SIG-M5 treated with dmso at 0.1 percent for 504 hours (cell line): ENCODE measurements around the gene C3orf52.
A peak's percentile ranks its signal among the peaks of the same experiment; 100 is the strongest.
"Not testable (repeated sequence)": the region's sequence is repeated elsewhere in the genome, so short reads cannot be mapped to it uniquely, and the experiment has no call there.

Experiments
- DNase-seq: peaks from one replicate; lab custom pipeline; 2025; ENCODE audit not compliant: unreplicated experiment; lab: John Stamatoyannopoulos, UW

The C3orf52 gene, protein sequence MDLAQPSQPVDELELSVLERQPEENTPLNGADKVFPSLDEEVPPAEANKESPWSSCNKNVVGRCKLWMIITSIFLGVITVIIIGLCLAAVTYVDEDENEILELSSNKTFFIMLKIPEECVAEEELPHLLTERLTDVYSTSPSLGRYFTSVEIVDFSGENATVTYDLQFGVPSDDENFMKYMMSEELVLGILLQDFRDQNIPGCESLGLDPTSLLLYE

DNA sequence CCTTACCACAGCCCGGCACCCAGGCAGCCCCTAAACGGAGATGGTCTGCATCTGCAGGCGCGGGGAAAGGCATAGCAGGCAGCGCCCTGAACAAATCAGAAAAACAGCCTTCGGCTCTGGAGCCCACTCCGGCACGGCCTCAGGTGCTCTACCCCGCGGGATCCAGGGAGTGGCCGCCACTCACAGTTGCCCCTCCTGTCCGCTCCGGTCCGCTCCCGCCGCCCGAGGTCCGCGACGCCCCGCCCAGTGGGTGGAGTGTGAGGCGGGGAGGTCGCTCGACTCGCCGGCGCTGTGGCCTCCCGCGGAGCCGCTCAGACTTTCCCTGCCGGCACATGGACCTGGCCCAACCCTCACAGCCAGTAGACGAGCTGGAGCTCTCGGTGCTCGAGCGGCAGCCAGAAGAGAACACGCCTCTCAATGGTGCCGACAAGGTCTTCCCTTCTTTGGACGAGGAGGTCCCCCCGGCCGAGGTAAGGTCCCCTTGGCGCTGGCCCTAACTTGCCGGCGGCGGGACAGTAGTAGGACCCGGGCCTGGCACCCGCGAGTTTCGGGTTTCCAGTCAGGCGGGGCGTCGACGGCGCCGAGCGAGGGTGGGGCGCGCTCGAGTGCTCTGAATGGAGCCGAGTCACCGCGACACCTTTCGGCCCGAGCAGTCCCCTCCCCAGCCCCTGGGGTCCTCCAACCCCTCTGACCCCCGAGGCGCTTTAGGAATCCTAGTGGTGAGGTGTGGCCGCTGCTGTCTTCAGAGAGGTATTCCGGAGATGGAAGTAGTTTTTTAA is at the start of gene C3orf52:
C3orf52 (plus strand) TSS at position 314 of the 779 bp plus-strand sequence; CDS start at position 333, 19 bp downstream.
- DNase-seq: peak; percentile 29

DNA sequence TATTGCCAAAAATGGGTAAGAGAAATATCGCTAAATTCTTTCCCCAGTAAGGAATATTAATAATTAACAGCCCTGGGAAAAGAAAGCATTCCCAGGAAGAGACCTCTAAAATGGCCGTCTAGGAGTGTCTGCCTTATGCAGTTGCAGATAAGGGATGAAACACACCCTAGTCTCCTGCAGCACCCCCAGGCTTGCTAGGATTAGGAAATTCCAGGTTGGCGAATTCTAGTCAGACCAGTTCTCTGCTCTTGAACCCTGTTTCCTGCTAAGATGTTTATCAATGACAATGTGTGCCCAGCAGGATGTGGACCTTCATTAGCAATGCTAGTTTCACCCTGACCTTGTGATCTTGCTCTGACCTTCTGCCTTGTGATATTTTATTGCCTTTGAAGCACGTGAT is 49.0 kb upstream of the C3orf52 start:
- not testable (repeated sequence) for DNase-seq

DNA sequence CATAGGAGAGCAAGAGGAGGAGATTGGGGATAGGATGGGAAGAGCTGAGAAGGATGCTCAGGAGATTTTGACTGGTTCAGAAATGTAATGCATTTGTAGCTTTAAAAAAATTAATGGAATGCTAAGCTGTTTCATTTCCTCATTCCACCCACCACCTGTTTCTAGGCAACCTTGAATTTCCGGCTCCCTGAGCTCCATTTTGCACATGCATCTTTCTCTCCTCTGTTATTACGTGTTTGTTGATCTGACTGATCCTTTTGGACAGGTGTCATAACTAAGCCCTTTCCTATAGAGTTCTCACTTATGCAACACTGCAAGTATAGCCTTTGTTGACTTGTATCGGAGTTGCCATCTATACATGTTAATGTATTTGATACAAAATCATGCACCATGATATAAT is 47.3 kb upstream of the C3orf52 start:
- no peak for DNase-seq

DNA sequence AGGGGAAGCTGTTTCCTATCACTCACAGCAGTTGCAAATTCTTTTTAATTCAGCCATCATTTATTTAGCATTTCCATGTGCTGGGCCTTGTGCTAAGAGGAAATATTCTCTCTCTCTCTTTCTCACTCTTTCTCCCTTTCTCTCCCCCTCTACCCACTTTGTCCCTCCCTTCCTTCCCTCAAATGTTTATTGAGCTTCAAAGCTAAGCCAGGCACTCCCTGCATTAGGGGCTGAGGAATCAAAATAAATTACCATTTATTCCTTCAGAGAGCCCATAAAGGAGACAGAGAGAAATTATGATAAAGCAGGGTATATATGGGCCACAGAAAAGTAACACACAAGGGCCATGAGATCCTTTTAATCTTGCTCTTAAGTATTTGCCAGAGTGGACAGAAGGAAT is 44.9 kb upstream of the C3orf52 start:
- DNase-seq: no peak

DNA sequence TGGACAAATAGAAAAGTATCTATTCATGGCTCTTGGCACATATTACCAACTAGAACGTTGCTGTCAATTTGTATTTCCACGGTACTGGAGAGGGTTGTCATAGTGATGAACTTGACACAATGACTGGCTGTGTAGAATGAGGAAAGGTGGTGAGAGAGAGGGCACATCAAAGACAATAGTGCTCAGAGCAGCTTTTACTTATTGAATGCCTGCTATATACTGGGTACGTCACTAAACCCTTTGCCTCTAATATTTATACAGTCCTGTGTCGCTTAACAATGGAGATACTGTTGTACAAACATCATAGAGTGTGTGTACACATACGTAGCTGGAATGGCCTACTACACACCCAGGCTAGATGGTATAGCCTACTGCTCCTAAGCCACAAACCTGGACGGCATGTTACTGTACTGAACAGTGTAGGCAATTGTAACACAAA is 43.3 kb upstream of the C3orf52 start:
- no peak for DNase-seq

DNA sequence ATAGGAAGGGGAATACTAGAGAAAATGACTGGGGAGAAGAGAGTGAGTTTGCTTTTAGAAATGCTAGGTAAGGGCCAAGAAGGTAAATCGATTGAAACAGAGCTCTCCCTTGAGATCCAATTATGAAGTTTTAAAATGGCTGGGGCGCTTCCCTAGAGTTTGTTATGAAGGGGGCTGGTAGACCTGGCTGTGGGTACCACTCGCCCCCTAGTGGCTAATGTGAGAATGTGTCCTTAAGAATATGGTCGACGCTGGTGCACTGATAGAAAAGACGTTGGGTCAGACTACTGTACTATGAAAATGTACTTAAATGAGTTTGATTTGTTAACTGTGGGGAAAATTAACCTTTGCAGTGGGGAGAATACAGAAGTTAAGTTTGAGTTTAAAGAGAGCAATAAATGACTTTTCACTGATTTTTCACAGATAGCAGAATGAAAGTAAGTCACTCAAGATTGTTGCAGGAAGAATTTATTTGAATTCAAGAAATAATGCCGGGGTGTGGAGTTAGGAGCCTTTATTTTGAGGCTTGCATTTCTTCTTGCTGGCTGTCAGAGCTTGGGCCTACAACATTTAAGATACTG is 42.5 kb upstream of the C3orf52 start:
- DNase-seq: peak; percentile 84

DNA sequence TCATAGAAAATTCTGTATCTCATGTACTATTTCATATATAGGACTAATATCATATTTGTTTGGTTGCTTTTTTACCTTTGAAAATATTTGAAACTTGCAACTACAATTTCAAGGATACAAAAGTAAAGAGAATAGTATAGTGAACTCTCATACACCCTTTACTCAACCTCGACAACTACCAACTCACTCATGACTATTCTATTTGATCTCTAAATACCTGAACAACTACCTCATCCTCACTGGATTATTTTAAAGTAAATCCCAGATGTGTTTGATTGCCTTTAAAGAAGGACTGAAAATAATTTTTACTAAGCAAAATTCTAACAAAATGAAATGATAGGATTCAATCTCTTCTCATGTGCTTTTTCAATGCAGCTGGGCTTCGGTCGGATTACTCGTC is 39.6 kb upstream of the C3orf52 start:
- DNase-seq: no peak

DNA sequence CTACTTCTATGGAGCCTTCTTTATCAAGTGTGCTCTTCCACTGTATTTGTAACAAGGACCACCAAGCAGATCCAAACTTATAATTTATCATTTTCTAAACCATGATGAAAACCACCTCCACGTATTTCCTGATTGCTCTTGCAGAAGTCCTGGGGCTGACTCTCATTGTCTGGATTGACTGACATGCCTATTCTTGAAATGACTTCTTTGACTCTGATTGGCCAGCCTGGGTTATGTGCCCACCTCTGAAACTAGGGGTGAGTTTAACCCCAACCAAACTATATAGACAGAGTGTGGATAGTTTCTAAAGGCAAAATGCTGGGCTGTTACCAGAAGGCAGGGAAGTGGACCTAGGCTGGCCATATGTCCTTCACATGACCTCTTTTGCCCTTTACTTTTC is 38.9 kb upstream of the C3orf52 start:
- no peak for DNase-seq

DNA sequence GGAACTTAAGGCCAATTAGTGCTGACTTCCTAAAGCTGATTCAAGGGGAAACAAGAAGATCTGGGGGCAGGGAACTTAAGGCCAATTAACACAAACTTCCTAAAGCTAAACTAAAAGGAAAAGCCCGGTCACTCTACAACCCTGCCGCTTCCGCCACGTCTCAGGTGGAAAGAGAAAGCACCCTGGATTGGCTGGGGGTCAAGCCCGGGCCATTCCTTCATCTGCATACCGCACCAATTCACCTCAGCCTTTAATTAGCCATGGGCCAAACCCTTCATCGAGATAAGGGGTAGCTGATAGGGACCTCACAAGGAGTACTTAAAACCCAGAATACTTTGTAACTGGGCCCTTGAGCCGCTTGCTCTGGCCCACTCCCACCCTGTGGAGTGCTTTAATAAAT is 37.3 kb upstream of the C3orf52 start:
- DNase-seq: no peak

DNA sequence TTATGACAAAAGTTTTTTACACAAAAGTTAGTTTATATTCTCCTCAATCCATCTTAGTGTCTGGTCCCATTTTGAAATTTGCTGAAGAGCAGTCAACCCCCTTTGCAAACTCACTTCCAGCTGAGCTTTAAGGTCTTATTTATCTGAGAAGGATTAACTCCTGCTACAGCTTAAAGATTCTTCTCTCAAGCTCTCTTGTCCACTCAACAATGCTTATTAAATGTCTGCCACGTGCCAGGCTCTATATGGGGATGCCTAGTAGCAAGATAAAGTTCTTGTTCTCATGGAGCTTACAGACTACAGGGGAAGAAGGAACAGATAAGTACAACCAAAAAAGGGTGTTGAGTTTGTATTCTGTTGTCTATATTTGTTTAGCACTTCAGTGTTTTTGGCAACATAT is 33.0 kb upstream of the C3orf52 start:
- DNase-seq: no peak

DNA sequence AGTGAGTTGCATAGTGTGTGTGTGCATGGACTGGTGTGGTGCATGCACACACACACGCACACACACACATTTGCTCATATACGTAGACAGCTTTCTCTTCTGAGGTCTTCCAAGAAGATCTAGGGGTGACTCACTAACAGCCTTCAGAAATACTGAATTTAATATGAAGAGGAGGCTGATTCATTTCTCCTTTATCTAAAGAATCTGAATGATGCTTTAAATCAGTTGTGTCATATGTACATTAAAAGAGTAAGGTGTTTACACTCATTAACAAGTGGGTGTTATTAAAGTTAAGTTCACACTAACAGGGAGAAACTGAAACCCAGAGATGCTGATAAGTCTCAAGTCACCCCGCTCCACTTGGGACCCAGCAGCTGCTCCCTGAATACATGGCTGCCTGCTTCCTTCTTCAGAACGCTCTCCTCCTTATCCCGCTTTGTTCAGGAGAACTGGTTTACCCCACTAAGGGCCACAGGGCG is 29.7 kb upstream of the C3orf52 start:
- DNase-seq: no peak

DNA sequence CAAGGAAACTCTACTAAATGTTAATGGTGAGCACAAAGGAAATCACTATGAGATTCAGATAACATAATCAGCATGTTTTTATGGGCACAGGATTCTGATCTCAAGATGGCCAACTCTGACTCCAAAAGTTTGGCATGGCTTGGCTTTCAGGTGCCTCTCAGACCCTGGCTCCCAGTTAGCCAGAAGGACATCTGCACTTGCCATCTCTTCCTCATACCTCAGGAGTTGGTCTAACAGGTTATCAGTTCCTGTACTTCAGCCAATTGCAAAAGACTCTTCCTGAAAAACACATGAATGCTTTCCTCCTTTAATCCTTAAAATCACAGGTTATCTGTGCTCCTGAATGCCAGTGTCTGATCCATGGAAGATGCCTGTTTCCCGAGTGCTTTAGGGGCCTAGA is 26.7 kb upstream of the C3orf52 start:
- no peak for DNase-seq

DNA sequence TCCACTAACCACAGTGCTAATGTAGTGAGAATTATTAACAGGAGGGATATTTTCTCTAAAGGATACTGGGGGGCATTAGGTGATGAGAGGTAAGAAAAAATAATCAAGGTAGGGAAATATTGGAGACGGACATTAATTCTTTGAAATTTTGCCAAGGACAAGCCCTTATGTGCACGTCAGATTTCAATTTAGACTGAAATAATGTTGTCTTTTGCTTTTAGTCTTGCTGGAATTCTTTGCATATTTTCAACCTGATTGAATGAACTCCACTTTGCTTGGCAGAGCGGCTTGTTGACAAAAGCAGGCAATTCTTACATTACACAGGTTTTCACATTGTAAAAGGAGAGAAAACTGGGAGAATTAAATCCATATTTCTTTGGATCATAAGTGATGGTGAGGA is 25.0 kb upstream of the C3orf52 start:
- no peak for DNase-seq

DNA sequence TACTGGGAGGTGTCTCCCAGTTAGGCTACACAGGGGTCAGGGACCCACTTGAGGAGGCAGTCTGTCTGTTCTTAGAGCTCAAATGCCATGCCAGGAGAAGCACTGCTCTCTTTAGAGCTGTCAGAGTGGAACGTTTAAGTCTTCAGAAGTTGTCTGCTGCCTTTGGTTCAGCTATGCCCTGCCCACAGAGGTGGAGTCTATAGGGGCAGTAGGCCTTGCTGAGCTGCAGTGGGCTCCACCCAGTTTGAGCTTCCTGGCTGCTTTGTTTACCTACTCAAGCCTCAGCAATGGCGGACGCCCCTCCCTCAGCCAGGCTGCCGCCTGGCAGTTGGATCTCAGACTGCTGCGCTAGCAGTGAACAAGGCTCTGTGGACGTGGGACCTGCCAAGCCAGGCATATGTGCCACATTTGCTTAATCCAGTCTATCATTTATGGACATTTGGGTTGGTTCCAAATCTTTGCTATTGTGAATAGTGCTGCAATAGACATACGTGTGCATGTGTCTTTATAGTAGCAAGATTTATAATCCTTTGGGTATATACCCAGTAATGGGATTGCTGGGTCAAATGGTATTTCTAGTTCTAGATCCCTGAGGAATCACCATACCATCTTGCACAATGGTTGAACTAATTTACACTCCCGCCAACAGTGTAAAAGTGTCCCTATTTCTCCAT is 13.7 kb upstream of the C3orf52 start:
- DNase-seq: not testable (repeated sequence)

DNA sequence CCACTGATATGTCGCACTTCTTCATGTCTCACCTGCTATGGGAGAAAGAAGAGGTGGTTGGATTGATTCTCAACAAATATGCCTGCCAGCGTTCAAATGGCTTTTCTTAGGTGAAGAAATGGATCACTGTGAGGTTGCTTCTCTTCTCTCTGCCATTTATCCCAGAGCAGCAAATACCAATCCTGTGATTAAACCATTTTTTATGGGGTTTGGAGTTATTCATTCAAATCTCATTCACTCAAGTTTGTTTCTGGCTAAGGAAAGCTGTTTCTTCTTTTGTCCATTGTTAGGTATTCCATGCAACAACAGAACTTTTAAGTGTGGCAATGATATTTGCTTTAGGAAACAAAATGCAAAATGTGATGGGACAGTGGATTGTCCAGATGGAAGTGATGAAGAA is 12.2 kb upstream of the C3orf52 start:
- DNase-seq: no peak

DNA sequence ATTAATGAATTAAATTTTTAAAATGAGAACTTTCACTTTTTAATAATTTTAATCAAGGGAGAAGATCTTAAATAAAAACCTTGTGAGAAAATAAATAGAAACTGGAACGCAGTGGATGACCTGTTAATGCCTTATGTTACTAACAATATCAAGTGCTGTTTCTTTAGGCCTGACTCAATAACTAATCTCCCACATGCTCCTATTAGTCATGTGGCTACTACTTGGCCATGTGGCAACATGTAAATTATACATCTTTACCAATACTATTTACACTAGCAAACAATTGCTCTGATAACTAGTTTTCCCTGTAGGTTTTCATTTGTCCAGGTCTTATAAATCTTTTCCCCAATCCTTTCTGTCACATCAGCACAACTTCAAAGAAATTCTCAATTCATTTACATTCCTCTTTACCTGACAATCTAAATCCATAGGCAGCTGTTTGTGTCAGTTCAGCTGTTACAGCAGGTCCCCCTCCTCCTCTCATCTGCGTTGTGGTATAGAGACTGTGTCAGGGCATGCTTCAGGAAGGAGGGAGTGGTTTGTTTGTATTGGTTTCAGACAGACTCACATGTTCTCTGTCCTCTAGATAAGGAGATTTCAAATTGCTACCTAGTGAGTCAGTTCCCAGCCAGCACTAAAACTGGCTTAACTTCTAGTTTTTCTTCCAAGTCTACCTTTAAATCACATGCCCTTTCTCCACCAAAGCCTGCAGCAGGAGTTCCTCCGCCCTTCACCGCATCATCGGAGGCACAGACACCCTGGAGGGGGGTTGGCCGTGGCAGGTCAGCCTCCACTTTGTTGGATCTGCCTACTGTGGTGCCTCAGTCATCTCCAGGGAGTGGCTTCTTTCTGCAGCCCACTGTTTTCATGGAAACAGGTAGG is 11.3 kb upstream of the C3orf52 start:
- peak; percentile 76 for DNase-seq

DNA sequence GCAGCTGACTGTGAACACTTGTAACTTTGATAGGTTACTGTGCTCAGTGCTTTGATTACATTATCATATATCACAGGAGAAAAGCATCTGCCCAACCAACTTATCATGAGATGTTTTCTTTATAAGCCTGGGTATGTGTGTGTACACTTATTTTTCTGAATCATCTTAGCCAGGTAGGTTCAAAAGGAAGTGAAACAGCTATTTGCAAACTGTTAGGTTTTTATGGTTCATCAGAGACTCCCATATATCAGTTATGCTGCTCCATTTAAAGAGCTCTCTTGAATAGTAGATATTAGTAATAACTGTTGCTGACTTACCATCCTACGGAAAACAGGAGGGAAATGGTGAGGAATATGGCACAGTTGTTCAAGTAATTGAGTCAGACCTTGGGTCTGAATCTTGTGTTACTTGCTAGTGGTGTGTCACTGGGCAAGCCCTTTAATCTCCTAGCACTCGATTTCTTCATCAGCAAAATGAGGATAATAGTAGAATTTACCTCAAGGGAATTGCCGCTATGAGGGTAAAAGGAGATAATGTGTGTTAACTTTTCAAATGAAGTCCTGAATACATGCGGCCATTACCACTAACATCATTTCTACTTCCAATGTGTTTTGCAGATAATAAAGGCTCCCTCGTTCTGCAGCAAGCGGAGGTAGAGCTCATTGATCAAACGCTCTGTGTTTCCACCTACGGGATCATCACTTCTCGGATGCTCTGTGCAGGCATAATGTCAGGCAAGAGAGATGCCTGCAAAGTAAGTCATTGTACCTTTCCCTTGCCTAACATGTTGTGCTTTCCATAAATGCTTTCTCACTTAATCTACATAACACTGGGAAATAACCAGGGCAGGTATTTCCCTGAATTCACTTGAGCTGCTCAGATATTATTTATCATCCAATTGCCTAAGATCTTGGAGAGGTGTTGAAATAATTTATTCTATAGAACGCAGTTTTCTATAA is 7.8 kb upstream of the C3orf52 start:
- DNase-seq: no peak

DNA sequence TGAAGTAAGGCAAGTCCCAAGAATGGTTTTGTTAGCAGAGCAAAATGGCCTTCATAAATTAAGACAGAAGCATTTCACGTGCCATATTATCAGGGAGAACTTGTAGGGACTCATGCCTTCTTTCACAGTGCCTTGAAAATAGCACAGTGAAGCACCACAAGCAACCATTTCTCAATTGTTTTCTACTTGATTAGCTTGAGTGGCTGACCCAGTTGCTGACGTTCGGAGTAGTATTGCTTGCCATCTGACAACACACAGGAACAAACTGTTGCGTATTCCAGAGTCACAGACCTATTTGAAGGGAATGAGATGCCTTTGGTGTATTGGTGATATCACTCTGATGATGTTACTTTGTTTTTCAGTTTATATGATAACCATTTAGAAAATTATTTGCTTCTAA is 3.0 kb upstream of the C3orf52 start:
- no peak for DNase-seq

DNA sequence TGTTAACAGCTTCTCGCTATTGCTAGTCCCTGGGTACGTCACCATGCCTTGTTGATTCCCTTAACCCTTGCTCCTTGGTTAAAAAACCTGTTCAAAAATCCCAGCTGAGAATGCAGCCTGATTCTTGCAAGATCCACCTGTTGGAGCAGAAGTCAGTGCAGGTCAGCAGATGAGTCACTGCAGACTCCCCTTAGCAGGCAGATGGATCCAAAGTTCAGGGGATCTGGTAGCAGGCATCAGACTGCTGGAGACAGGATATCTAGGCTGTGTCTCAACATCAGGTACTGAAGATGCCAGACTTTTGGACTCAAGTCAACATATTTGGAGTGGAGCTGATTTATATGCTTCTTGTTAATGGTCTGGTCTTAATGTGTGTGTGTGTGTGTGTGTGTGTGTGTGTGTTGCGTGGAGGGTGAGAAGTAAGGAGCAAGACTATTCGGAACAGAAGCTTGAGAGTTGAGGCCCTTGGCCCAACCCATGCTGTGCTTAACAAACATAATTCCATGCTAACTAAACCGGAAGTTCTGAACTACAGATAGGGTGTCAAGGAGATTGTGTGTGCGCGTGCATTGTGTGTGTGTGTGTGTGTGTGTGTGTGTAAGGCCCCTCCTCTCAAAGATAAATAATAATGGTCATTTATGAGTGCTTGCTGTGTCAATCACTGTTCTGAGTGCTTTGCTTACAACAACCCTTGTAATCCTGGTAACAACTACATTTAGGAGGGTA is 1.0 kb upstream of the C3orf52 start:
- no peak for DNase-seq
